H1 (cell line): ENCODE measurements around the gene HMGCS2. TPM values are rescaled to one million over a fixed set of nuclear protein-coding genes. Genes with fewer than 3 reads are reported as not detected.

Source experiments
- HDAC6 ChIP-seq: IDR thresholded peaks from one replicate; pipeline ENCODE4 v1.7.1; 2012; ENCODE audit warnings: low read depth, mild to moderate bottlenecking, inconsistent platforms, low read length, moderate library complexity
- KDM1A ChIP-seq: fragments of 200-600, 300-600 bp; sonication (generic); IDR thresholded peaks from 2 replicates; pipeline ENCODE4 v1.7.1; 2016; ENCODE audit warnings: mild to moderate bottlenecking, low read length, borderline replicate concordance
- TCF12 ChIP-seq: IDR thresholded peaks from 2 replicates; pipeline ENCODE4 v1.6.1; 2011; ENCODE audit warnings: low read depth, mild to moderate bottlenecking, low read length
- polyA plus RNA-seq, 7 experiments: library from polyadenylated mRNA; depleted of rRNA in 3 of 7; stranded (reverse) in 5 of 7; unstranded in 2 of 7; fragments of >200 nt in 5 of 7; fragments of 200-250 nt in 2 of 7; gene quantifications; 1 replicate in 5 of 7; 2 replicates in 1 of 7; 4 replicates in 1 of 7; pipeline versions ENCODE4 v1.2.1 to v1.2.3, GENCODE V29; 2011 to 2013; ENCODE audit warnings: missing spikeins in 2 of 7, mixed read lengths in 2 of 7
- total RNA-seq: library from RNA; stranded (reverse); fragmentation: NEBNext Ultra II Directional; extraction: Animal tissue kit (Norgen Biotek cat#: 25700); gene quantifications from 2 replicates; pipeline ENCODE4 v1.2.1, GENCODE V29; 2021

HMGCS2 gene
- total and polyA plus RNA-seq, 2 of the 8 experiments (the other 6 are each of a cell fraction or from before 2014, with no cell fraction given) = not detected

DNA sequence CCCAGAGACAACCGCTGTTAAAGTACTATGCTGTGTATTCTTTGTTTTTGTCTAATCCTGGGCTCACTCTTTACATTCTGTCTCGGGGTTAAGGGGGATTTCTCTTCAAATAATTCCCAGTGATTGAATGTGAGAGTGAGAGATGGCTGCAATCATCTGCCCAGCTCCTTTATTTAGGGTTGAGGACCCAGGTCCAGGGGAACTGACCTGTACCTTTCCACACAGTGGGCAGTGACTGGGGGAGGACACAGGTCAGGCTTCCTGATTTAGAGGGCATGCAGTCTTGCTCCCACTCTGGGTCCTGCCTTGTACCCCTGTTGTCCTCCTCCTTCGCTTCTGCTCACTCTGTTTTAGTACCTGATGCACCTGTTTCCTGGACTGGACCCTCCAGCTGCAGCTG, 35.0 kb downstream of the HMGCS2 start (continued):
- TF ChIP-seq KDM1A (no peak), HDAC6 (no peak), TCF12 (no peak)
- TF ChIP-seq, all 59 proteins: peak for 0
